Measurements from ENCODE around the gene EFHD2. TPM values are rescaled to one million over a fixed set of nuclear protein-coding genes. Genes with fewer than 3 reads are reported as not detected.

EFHD2 gene
- polyA plus RNA-seq, 3 donors: 314 to 329 (median 323) TPM

DNA sequence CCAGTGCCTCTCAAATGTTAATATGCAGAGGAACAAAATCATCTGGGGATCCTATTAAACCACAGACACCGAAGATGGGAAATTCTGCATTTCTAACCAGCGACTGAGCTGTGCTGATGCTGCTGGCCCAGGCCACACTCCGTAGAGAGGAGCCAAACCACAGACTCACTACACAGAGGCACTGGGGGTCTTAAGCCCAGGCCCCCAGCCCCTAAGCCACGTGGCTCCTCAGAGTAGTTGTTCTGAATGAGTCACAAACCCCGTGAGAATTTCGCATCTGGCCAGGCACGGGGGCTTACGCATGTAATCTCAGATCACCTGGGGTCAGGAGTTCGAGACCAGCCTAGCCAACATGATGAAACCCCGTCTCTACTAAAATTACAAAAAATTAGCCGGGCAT, 44.0 kb downstream of the EFHD2 start:
- no peak for DNase-seq
- Histone ChIP-seq H2AFZ (ENCODE audit: insufficient read depth, low read depth, low read length, poor library complexity, severe bottlenecking) (no peak overlapping the region), H4K20me1 (ENCODE audit: insufficient read depth, low read length) (no peaks in the 10 kb centered on the region), H3K36me3 (replicated peaks in 1 of 2; ENCODE audit: control insufficient read depth in 1 of 2, insufficient read depth in 2 of 2, low read length in 2 of 2) (no peaks in the 10 kb centered on the region), H3K4me1 (ENCODE audit: control insufficient read depth in 1 of 2, insufficient read depth in 2 of 2, low read length in 2 of 2) (no peaks in the 10 kb centered on the region), H3K27ac (ENCODE audit: low read depth in 1 of 2, low read length in 2 of 2) (no peak overlapping the region), H3K27me3 (ENCODE audit: control insufficient read depth in 2 of 2, insufficient read depth in 2 of 2, low read length in 2 of 2) (no peaks in the 10 kb centered on the region), H3K4me2 (replicated peaks; ENCODE audit: extremely low read depth, low read length, poor library complexity, severe bottlenecking) (no peak overlapping the region), H3K4me3 (replicated peaks in 1 of 3; ENCODE audit: low read depth in 2 of 3, low read length in 3 of 3) (no peak overlapping the region), H3K9me3 (replicated peaks in 1 of 2; ENCODE audit: control insufficient read depth in 1 of 2, insufficient read depth in 1 of 2, low read length in 2 of 2) (no peaks in the 10 kb centered on the region), H3K79me2 (ENCODE audit: insufficient read depth, low read length) (no peaks in the 10 kb centered on the region), H3K9ac (ENCODE audit: insufficient read depth, low read length, poor library complexity, severe bottlenecking) (no peak overlapping the region)
- TF ChIP-seq, protein P1, sequence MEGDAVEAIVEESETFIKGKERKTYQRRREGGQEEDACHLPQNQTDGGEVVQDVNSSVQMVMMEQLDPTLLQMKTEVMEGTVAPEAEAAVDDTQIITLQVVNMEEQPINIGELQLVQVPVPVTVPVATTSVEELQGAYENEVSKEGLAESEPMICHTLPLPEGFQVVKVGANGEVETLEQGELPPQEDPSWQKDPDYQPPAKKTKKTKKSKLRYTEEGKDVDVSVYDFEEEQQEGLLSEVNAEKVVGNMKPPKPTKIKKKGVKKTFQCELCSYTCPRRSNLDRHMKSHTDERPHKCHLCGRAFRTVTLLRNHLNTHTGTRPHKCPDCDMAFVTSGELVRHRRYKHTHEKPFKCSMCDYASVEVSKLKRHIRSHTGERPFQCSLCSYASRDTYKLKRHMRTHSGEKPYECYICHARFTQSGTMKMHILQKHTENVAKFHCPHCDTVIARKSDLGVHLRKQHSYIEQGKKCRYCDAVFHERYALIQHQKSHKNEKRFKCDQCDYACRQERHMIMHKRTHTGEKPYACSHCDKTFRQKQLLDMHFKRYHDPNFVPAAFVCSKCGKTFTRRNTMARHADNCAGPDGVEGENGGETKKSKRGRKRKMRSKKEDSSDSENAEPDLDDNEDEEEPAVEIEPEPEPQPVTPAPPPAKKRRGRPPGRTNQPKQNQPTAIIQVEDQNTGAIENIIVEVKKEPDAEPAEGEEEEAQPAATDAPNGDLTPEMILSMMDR (IDR thresholded peaks at IDR 0.05): no peak
- Mint-ChIP-seq H3K36me3 (no peaks in the 10 kb centered on the region), H3K4me1 (peaks cover 9% of the 10 kb centered on the region), H3K27me3 (ENCODE audit: low read depth in 3 of 3) (peaks cover 0 to 4% (median 2%) of the 10 kb centered on the region in 3 donors), H3K27ac (peak overlapping the region in 1 of 7 donors; percentile 15), H3K9me3 (peaks cover 0 to 2% (median 0%) of the 10 kb centered on the region in 7 donors), H3K4me3 (no peak overlapping the region)
- intact Hi-C loops (cut with micrococcal nuclease): loop anchor here in 1 of 2 donors (5.0 kb wide), 1 partner anchor 56 kb away; no protein-coding TSS in a partner anchor
- 91% methylated on average over 4 of the region's 11 CpGs for WGBS (ENCODE audit: insufficient coverage)

DNA sequence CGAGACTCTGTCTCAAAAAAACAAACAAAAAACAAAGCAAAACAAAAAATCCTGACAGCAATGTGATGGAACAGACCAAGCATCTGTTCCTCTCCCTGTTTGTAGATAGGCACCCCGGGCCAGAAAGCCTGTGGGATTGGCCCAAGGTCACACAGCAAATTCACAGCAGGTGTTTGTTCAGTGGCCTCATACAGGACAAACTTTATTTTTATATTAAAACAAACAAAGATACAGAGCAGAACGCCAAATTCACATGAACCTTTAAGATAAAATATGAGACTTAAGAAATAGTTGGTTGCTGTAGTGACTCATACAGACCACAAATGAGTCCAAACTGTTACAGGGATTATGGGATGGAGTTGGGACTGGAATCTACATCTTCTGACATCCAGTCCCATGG, 44.6 kb downstream of the EFHD2 start:
- Histone ChIP-seq H3K36me3 (replicated peaks in 1 of 2; ENCODE audit: control insufficient read depth in 1 of 2, insufficient read depth in 2 of 2, low read length in 2 of 2) (no peaks in the 10 kb centered on the region), H3K9ac (ENCODE audit: insufficient read depth, low read length, poor library complexity, severe bottlenecking) (no peak overlapping the region), H3K79me2 (ENCODE audit: insufficient read depth, low read length) (no peaks in the 10 kb centered on the region), H3K27me3 (ENCODE audit: control insufficient read depth in 2 of 2, insufficient read depth in 2 of 2, low read length in 2 of 2) (no peaks in the 10 kb centered on the region), H3K9me3 (replicated peaks in 1 of 2; ENCODE audit: control insufficient read depth in 1 of 2, insufficient read depth in 1 of 2, low read length in 2 of 2) (no peaks in the 10 kb centered on the region), H3K4me1 (ENCODE audit: control insufficient read depth in 1 of 2, insufficient read depth in 2 of 2, low read length in 2 of 2) (no peaks in the 10 kb centered on the region), H4K20me1 (ENCODE audit: insufficient read depth, low read length) (no peaks in the 10 kb centered on the region), H2AFZ (ENCODE audit: insufficient read depth, low read depth, low read length, poor library complexity, severe bottlenecking) (no peak overlapping the region), H3K4me3 (replicated peaks in 1 of 3; ENCODE audit: low read depth in 2 of 3, low read length in 3 of 3) (no peak overlapping the region), H3K4me2 (replicated peaks; ENCODE audit: extremely low read depth, low read length, poor library complexity, severe bottlenecking) (no peak overlapping the region), H3K27ac (ENCODE audit: low read depth in 1 of 2, low read length in 2 of 2) (no peak overlapping the region)
- Mint-ChIP-seq H3K36me3 (no peaks in the 10 kb centered on the region), H3K27me3 (ENCODE audit: low read depth in 3 of 3) (peaks cover 2 to 4% (median 3%) of the 10 kb centered on the region in 3 donors), H3K9me3 (peaks cover 0 to 2% (median 0%) of the 10 kb centered on the region in 7 donors), H3K27ac (no peak overlapping the region), H3K4me3 (no peak overlapping the region), H3K4me1 (peaks cover 9% of the 10 kb centered on the region)
- TF ChIP-seq, protein P1 (IDR thresholded peaks at IDR 0.05): no peak
- no CpG with 5 or more reads among the region's 3 CpGs for WGBS (ENCODE audit: insufficient coverage)
- intact Hi-C loops (cut with micrococcal nuclease): loop anchor here in 1 of 2 donors (5.0 kb wide), 1 partner anchor 57 kb away; no protein-coding TSS in a partner anchor
- no peak for DNase-seq
